GM12872 (cell line): ENCODE measurements around the gene XXYLT1.

Source experiments
- CTCF ChIP-seq: IDR thresholded peaks from 3 replicates; pipeline ENCODE4 v1.5.1; 2011; ENCODE audit warnings: low read depth, mild to moderate bottlenecking, low read length, moderate library complexity; ENCODE audit not compliant: insufficient read depth

Gene XXYLT1

GRCh38 chr3:195082811-195083210, 188.1 kb downstream of the XXYLT1 start:
- no peak for TF ChIP-seq CTCF

GRCh38 chr3:195081242-195081963, 189.6 kb downstream of the XXYLT1 start:
- TF ChIP-seq CTCF: no peak

GRCh38 chr3:195080571-195081151, 190.3 kb downstream of the XXYLT1 start:
- TF ChIP-seq CTCF: no peak

- no peak for TF ChIP-seq CTCF
Observed at GRCh38 chr3:195080125-195080524, 190.8 kb downstream of the XXYLT1 start.

GRCh38 chr3:195079636-195080035, 191.3 kb downstream of the XXYLT1 start:
- no peak for TF ChIP-seq CTCF

- TF ChIP-seq CTCF: no peak
Observed at GRCh38 chr3:195078891-195079440, 192.0 kb downstream of the XXYLT1 start.

GRCh38 chr3:195077611-195078540, 193.1 kb downstream of the XXYLT1 start:
- TF ChIP-seq CTCF: no peak
